IMR-90 (cell line): Measurements from ENCODE around the gene TMBIM1. TPM values are rescaled to one million over a fixed set of nuclear protein-coding genes. Genes with fewer than 3 reads are reported as not detected.

Experiments
- ATAC-seq: fragments of 200-7000 bp; cut with Tn5 transposase; 2 replicates; pipeline ENCODE4 v1.9.1; 2020; ENCODE audit warnings: low read depth, mild to moderate bottlenecking, moderate library complexity
- BruUV-seq: library from RNA; stranded (reverse); fragments of 400-500 nt; replicated peaks from 2 replicates; lab custom pipeline; 2021; lab: Mats Ljungman, UMichigan
- CTCF ChIA-PET: fragments of 300-600 bp; formaldehyde crosslinking; extraction: SDS; loops from one replicate; lab custom pipeline; 2021; ENCODE audit warnings: antibody characterized with exemption; lab: Yijun Ruan, JAX
- POLR2A ChIA-PET: fragments of 300-600 bp; sonication (Branson Sonifier 250); formaldehyde crosslinking; loops from one replicate; lab custom pipeline; 2022; ENCODE audit warnings: antibody characterized with exemption; ENCODE audit not compliant: unreplicated experiment; lab: Charles Lee
- DNase-seq: peaks from one replicate; pipeline ENCODE4 v3.0.0; 2013
- H2AFZ ChIP-seq: replicated peaks from 2 replicates; pipeline ENCODE3; 2013; ENCODE audit warnings: low read length, mild to moderate bottlenecking; ENCODE audit not compliant: poor library complexity
- H2AK5ac ChIP-seq: 2 replicates; pipeline ENCODE4 v1.6.1; 2013; ENCODE audit warnings: low read depth, low read length, inconsistent platforms
- H2AK9ac ChIP-seq: replicated peaks from 2 replicates; pipeline ENCODE3; 2013; ENCODE audit warnings: mild to moderate bottlenecking, low read depth, low read length, moderate library complexity; ENCODE audit not compliant: poor library complexity
- H2BK120ac ChIP-seq: 2 replicates; pipeline ENCODE4 v1.6.1; 2013; ENCODE audit warnings: low read depth, low read length, inconsistent platforms
- H2BK15ac ChIP-seq: 3 replicates; pipeline ENCODE4 v1.6.1; 2013; ENCODE audit warnings: low read depth, low read length, inconsistent platforms
- H2BK20ac ChIP-seq: 2 replicates; pipeline ENCODE4 v1.6.1; 2013; ENCODE audit warnings: low read depth, mild to moderate bottlenecking, inconsistent platforms, low read length, moderate library complexity
- H2BK5ac ChIP-seq: 2 replicates; pipeline ENCODE4 v1.6.1; 2013; ENCODE audit warnings: mild to moderate bottlenecking, low read depth, low read length, inconsistent platforms; ENCODE audit not compliant: poor library complexity, severe bottlenecking
- H3K14ac ChIP-seq: replicated peaks from 2 replicates; pipeline ENCODE4 v1.6.1; 2013; ENCODE audit warnings: low read depth, low read length, inconsistent platforms
- H3K18ac ChIP-seq: 2 replicates; pipeline ENCODE4 v1.6.1; 2013; ENCODE audit warnings: low read depth, low read length, control low read depth
- H3K23ac ChIP-seq: 2 replicates; pipeline ENCODE4 v1.6.1; 2013; ENCODE audit warnings: low read depth, low read length, inconsistent platforms
- H3K27ac ChIP-seq: 2 replicates; pipeline ENCODE4 v1.5.1; 2013; ENCODE audit warnings: mild to moderate bottlenecking, control low read depth, low read length; ENCODE audit not compliant: insufficient read depth
- H3K27me3 ChIP-seq: 2 replicates; pipeline ENCODE4 v1.6.1; 2013; ENCODE audit warnings: low read length; ENCODE audit not compliant: control insufficient read depth, insufficient read depth
- H3K36me3 ChIP-seq: 2 replicates; pipeline ENCODE4 v1.6.1; 2013; ENCODE audit warnings: low read length, mixed read lengths; ENCODE audit not compliant: control insufficient read depth, insufficient read depth
- H3K4ac ChIP-seq: 2 replicates; pipeline ENCODE4 v1.6.1; 2013; ENCODE audit warnings: low read depth, low read length, inconsistent platforms
- H3K4me1 ChIP-seq: 2 replicates; pipeline ENCODE4 v1.6.1; 2013; ENCODE audit warnings: low read length, mixed read lengths; ENCODE audit not compliant: control insufficient read depth, insufficient read depth
- H3K4me2 ChIP-seq: 2 replicates; pipeline ENCODE4 v1.6.1; 2013; ENCODE audit warnings: low read depth, mild to moderate bottlenecking, control low read depth, low read length, moderate library complexity
- H3K4me3 ChIP-seq: 2 replicates; pipeline ENCODE4 v1.5.1; 2013; ENCODE audit warnings: low read depth, mild to moderate bottlenecking, control low read depth, low read length, moderate library complexity; ENCODE audit not compliant: insufficient read depth
- H3K56ac ChIP-seq: 2 replicates; pipeline ENCODE4 v1.6.1; 2013; ENCODE audit warnings: low read length, inconsistent platforms; ENCODE audit not compliant: insufficient read depth; ENCODE audit errors: extremely low read depth
- H3K79me1 ChIP-seq, 2 experiments: 2 replicates each; pipeline ENCODE4 v1.6.1; 2013; ENCODE audit warnings: low read length in 2 of 2, inconsistent platforms in 1 of 2, low read depth in 1 of 2
- H3K9ac ChIP-seq: 2 replicates; pipeline ENCODE4 v1.6.1; 2013; ENCODE audit warnings: low read depth, low read length, control low read depth
- H3K9me1 ChIP-seq: 2 replicates; pipeline ENCODE4 v1.6.1; 2013; ENCODE audit warnings: low read length, inconsistent platforms; ENCODE audit not compliant: insufficient read depth
- H3K9me3 ChIP-seq: 2 replicates; pipeline ENCODE4 v1.6.1; 2013; ENCODE audit warnings: low read length; ENCODE audit not compliant: control insufficient read depth, insufficient read depth
- H4K20me1 ChIP-seq: 2 replicates; pipeline ENCODE4 v1.6.1; 2013; ENCODE audit warnings: low read length, inconsistent platforms; ENCODE audit not compliant: insufficient read depth
- H4K5ac ChIP-seq: 2 replicates; pipeline ENCODE4 v1.6.1; 2013; ENCODE audit warnings: mild to moderate bottlenecking, low read depth, low read length, control low read depth
- H4K8ac ChIP-seq, 2 experiments: 2 replicates each; pipeline ENCODE4 v1.6.1; 2013; ENCODE audit warnings: low read depth in 2 of 2, low read length in 2 of 2, control low read depth in 1 of 2, inconsistent platforms in 1 of 2
- H4K91ac ChIP-seq: 2 replicates; pipeline ENCODE4 v1.6.1; 2013; ENCODE audit warnings: low read depth, low read length, inconsistent platforms; ENCODE audit not compliant: insufficient read depth
- BHLHE40 ChIP-seq: fragments of 150-350 bp; IDR thresholded peaks from 2 replicates; pipeline ENCODE4 v1.6.1; 2016; ENCODE audit warnings: mild to moderate bottlenecking, low read depth, low read length
- CEBPB ChIP-seq: IDR thresholded peaks from 2 replicates; pipeline ENCODE4 v1.6.1; 2012; ENCODE audit warnings: low read depth, low read length, improper control_type of control experiment
- CHD1 ChIP-seq: IDR thresholded peaks from 2 replicates; pipeline ENCODE4 v1.6.1; 2012; ENCODE audit warnings: low read depth, low read length, improper control_type of control experiment
- CTCF ChIP-seq: conservative IDR thresholded peaks from 2 replicates; pipeline ENCODE4 v1.5.1; 2012; ENCODE audit warnings: mild to moderate bottlenecking, low read depth, low read length, improper control_type of control experiment
- FOS ChIP-seq: fragments of 150-350 bp; IDR thresholded peaks from 2 replicates; pipeline ENCODE4 v1.6.1; 2016; ENCODE audit warnings: low read depth, low read length
- MAFK ChIP-seq: IDR thresholded peaks from 2 replicates; pipeline ENCODE4 v1.6.1; 2012; ENCODE audit warnings: low read depth, low read length, improper control_type of control experiment
- MAZ ChIP-seq: IDR thresholded peaks from 2 replicates; pipeline ENCODE4 v1.6.1; 2012; ENCODE audit warnings: low read depth, mild to moderate bottlenecking, low read length, improper control_type of control experiment, moderate library complexity, borderline replicate concordance
- MXI1 ChIP-seq: IDR thresholded peaks from 2 replicates; pipeline ENCODE4 v1.6.1; 2012; ENCODE audit warnings: low read depth, mild to moderate bottlenecking, low read length, moderate library complexity, borderline replicate concordance
- POLR2A ChIP-seq: IDR thresholded peaks from 2 replicates; pipeline ENCODE4 v1.6.1; 2012; ENCODE audit warnings: mild to moderate bottlenecking, low read depth, low read length
- RAD21 ChIP-seq: IDR thresholded peaks from 2 replicates; pipeline ENCODE4 v1.6.1; 2012; ENCODE audit warnings: low read length, improper control_type of control experiment
- RCOR1 ChIP-seq: IDR thresholded peaks from 2 replicates; pipeline ENCODE4 v1.6.1; 2012; ENCODE audit warnings: mild to moderate bottlenecking, low read length, improper control_type of control experiment; ENCODE audit not compliant: insufficient replicate concordance
- RFX5 ChIP-seq: IDR thresholded peaks from 2 replicates; pipeline ENCODE4 v1.8.0; 2012; ENCODE audit warnings: low read depth, mild to moderate bottlenecking, low read length, moderate library complexity
- SMC3 ChIP-seq: fragments of 150-350 bp; IDR thresholded peaks from 2 replicates; pipeline ENCODE4 v1.6.1; 2016; ENCODE audit warnings: low read depth, mild to moderate bottlenecking, antibody characterized with exemption, low read length, moderate library complexity
- WGBS, 2 experiments: methylation state at CpG; one replicate each; pipeline versions ENCODE4 v1.1.5 to v1.1.7; 2013; ENCODE audit warnings: missing lambda C conversion rate in 2 of 2; ENCODE audit not compliant: insufficient read length in 1 of 2; ENCODE audit errors: extremely low coverage in 2 of 2; 5-methylcytosine and 5-hydroxymethylcytosine counted together
- dilution Hi-C: fragments of 300-500 bp; cut with HindIII; formaldehyde crosslinking; loops from one replicate; pipeline ENCODE4 v1.14.3; 2018; ENCODE audit warnings: low sequenced_read_pairs; ENCODE audit not compliant: unreplicated experiment
- in situ Hi-C: fragments of 300-500 bp; cut with MboI; formaldehyde crosslinking; loops from 3 replicates; pipeline ENCODE4 v1.14.3; 2019; ENCODE audit warnings: low sequenced_read_pairs, inconsistent platforms, mixed read lengths
- intact Hi-C: fragments of 100-400 bp; cut with micrococcal nuclease; formaldehyde crosslinking; loops from 2 replicates; pipeline ENCODE4 v1.10.0; 2022
- polyA plus RNA-seq, 3 experiments: library from polyadenylated mRNA; depleted of rRNA; stranded (reverse); fragments of >200 nt; gene quantifications; 2 replicates each; pipeline ENCODE4 v1.2.3, GENCODE V29; 2012; ENCODE audit warnings: low replicate concordance in 1 of 3
- total RNA-seq: library from RNA; depleted of rRNA; stranded (reverse); fragments of >200 nt; gene quantifications from 2 replicates; pipeline ENCODE4 v1.2.3, GENCODE V29; 2012
- TF ChIP-seq, protein P1 (sequence below): fragments of 150-350 bp; IDR thresholded peaks from 2 replicates; pipeline ENCODE4 v1.6.1; 2017; ENCODE audit warnings: mild to moderate bottlenecking, antibody characterized with exemption, low read length, low read depth

TMBIM1 gene
- total and polyA plus RNA-seq, 2 of the 4 experiments (the other 2 are of a cell fraction), result 84.6 to 102 TPM

- TF ChIP-seq MXI1, result no peak
- TF ChIP-seq, protein P1, sequence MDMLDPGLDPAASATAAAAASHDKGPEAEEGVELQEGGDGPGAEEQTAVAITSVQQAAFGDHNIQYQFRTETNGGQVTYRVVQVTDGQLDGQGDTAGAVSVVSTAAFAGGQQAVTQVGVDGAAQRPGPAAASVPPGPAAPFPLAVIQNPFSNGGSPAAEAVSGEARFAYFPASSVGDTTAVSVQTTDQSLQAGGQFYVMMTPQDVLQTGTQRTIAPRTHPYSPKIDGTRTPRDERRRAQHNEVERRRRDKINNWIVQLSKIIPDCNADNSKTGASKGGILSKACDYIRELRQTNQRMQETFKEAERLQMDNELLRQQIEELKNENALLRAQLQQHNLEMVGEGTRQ, result no peak
- no peak for TF ChIP-seq BHLHE40
Measured at GRCh38 chr2:218267259-218267658, 25.0 kb downstream of the TMBIM1 start (continued).

DNA sequence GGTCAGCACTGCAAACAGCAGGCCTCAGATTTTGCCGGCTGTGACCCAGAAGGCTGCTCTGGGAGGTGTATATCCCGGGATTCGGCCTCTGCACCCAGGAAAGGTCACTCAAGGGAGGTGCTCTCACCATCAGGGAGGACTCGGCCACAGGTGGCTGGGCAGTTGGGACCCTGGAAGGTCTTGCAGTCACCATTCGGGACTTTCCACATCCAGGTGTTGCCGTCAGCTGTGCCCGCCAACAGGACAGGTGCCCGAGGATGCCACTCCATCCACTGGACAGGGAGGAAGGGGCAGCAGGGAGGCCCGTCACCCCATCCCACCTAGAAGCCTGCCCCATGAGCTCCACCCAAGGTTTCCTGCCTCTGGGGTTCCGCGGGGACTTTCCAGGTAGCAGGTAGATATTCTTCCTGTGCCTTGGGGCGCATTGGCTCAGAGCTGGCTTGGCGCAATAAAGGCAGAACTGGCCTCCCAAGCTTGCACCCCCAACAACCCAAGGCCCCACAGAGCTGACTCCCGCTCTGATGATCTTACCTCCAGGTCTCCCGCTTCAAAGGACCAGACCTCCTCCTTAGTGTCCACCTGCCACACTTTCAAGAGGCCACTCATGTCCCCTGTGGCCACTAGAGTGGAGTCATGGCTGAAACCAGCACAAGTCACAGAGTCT lies 25.9 kb downstream of the TMBIM1 start:
- Histone ChIP-seq H2BK5ac (no peak overlapping the region), H4K5ac (no peak overlapping the region), H3K18ac (no peak overlapping the region), H3K4me3 (no peak overlapping the region), H3K79me1 (peaks cover 18 to 26% of the 10 kb centered on the region in 2 experiments), H3K14ac (no peak overlapping the region), H3K4me2 (no peak overlapping the region), H2BK15ac (no peak overlapping the region), H4K20me1 (peaks cover 9% of the 10 kb centered on the region; the same call in 1 of the 2 replicates), H3K36me3 (peaks cover 41% of the 10 kb centered on the region), H3K56ac (no peak overlapping the region), H3K9me1 (0 out of 2 replicates have a peak, but pooled peaks cover 3% of the 10 kb centered on the region), H2AK5ac (no peak overlapping the region), H2BK120ac (no peak overlapping the region), H3K23ac (no peak overlapping the region), H4K8ac (no peak overlapping the region), H2BK20ac (no peak overlapping the region), H3K4ac (no peak overlapping the region), H4K91ac (no peak overlapping the region), H2AK9ac (no peak overlapping the region), H3K27me3 (no peaks in the 10 kb centered on the region), H2AFZ (no peak overlapping the region), H3K9ac (no peak overlapping the region), H3K4me1 (peaks cover 6% of the 10 kb centered on the region), H3K27ac (no peak overlapping the region), H3K9me3 (no peaks in the 10 kb centered on the region)
- intact Hi-C loops, result no loop called here
- dilution Hi-C loops, result no loop called here
- ATAC-seq, result no peak
- BruUV-seq, result no TSS peak
- 95% methylated on average over 7 of the region's 15 CpGs; no CpG with 5 or more reads in 1 of the 2 experiments for WGBS, 2 experiments
- no peak for DNase-seq
- ChIA-PET CTCF (no interaction called here), POLR2A (no interaction called here)
- TF ChIP-seq SMC3 (no peak), RCOR1 (no peak), RFX5 (no peak), POLR2A (no peak), MAZ (no peak), BHLHE40 (no peak), MXI1 (no peak), RAD21 (no peak), FOS (no peak), CTCF (no peak), CHD1 (no peak), MAFK (no peak), CEBPB (no peak)
- in situ Hi-C loops, result no loop called here
